RPMI7951 (cell line): Measurements from ENCODE around the gene CRHR1. TPM values are rescaled to one million over a fixed set of nuclear protein-coding genes. Genes with fewer than 3 reads are reported as not detected.

Experiments used
- DNase-seq: peaks from one replicate; pipeline ENCODE4 v3.0.0-alpha.2; 2012; ENCODE audit warnings: low read depth
- total RNA-seq: library from RNA; depleted of rRNA; stranded (reverse); fragments of >200 nt; shearing (Covaris generic); gene quantifications from 2 replicates; pipeline ENCODE4 v1.2.3, GENCODE V29; 2014

CRHR1 gene
- total RNA-seq, 1 experiment from 2014 or later: not detected

GRCh38 chr17:45820052-45820780 lies 36.1 kb downstream of the CRHR1 start:
- DNase-seq: no peak

DNA sequence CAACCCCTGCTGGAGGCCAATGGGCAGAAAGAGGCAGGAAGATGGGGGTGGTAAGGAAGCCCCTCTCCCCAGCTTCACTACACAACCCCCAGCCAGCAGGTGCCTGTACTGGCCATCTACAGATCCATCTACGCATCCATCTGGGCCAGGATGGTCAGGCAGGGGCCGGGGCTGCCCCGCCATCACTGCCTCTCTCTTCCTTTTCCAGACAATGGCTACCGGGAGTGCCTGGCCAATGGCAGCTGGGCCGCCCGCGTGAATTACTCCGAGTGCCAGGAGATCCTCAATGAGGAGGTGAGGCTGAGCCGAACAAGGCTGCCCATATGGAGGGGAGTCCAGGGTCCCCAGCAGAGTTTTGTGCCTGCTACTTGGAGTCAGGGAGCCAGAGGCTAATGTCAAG lies 37.0 kb downstream of the CRHR1 start:
- no peak for DNase-seq

- no peak for DNase-seq
These were observed 39.5 kb downstream of the CRHR1 start for GRCh38 chr17:45823598-45823997.

- DNase-seq: no peak
These were observed 40.4 kb downstream of the CRHR1 start for GRCh38 chr17:45824475-45824874.

DNA sequence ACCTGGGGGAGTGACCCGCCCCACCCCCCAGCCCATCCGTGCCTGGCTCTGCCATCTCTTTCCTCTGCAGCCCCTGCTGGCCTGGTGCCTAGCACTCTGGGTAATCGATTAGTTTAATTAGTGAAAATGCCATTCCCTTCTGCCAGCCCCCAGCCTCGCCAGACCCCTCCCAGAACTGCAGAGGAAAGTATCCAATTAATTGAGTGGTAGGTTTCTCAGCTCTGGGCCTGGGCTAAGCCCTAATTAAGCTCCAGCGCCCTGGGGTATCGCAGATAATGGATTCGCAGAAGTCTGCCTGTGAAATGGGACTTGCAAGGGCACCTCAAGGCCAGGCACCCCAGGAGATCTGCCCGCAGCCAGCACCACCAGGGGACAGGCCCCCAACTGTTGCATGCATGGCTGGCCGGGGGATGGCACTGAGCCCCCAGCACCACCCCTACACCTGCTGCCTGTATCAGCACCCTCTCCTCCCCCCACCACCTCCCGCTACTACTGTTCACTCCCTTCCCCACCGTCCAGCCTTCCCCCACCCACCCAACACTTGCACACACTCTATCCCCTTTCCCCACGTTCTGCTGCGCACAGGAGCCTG lies 40.9 kb downstream of the CRHR1 start:
- no peak for DNase-seq

- DNase-seq: no peak
These were observed 41.7 kb downstream of the CRHR1 start for GRCh38 chr17:45825792-45826191.

- DNase-seq: no peak
These were observed 42.9 kb downstream of the CRHR1 start for GRCh38 chr17:45826919-45827588.

- DNase-seq: no peak
These were observed 44.1 kb downstream of the CRHR1 start for GRCh38 chr17:45828171-45828570.

- peak; percentile 13 for DNase-seq
These were observed 44.5 kb downstream of the CRHR1 start for GRCh38 chr17:45828582-45829133.

DNA sequence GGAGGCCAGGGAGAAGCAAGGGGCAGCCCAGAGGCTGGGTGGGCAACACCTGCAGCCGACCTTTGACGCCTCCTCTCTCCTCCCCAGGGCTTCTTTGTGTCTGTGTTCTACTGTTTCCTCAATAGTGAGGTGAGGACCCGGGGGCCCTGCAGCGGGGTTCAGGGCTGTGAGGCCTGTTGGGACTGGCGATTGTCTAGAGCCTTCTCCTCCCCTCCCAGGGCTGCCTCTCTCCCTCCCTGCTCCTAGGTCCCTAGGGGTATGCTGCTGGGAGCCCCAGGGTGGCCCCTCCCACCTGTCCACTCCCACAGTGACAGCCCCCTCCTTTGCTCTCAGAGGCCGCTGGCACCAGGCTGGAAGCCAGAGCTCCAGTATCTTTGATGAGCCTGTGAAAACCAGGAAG lies 49.8 kb downstream of the CRHR1 start:
- no peak for DNase-seq

GRCh38 chr17:45834471-45835396 lies 50.6 kb downstream of the CRHR1 start:
- DNase-seq: peak; percentile 41

GRCh38 chr17:45835481-45835880 lies 51.4 kb downstream of the CRHR1 start:
- no peak for DNase-seq

- no peak for DNase-seq
These were observed 52.2 kb downstream of the CRHR1 start for GRCh38 chr17:45836047-45837044.

DNA sequence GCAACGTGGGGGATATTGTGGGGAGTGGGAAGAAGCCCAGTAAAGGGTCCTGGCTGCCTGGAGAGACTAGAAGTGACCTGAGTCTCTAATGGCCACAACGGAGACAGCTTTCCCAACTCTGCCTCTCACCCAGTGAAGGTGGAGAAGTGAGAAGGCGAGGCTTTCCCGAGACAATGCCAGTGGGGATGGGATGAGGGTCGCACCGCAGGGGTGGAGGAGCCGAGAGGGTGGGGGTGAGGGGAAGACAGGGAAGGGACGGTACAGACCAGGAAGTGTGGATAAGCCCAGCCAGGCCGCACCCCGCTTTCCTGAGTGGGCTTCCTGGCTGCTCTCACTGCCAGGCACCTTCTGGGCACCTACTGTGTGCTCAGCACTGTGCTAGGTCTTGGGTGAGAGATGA lies 53.1 kb downstream of the CRHR1 start:
- no peak for DNase-seq

DNA sequence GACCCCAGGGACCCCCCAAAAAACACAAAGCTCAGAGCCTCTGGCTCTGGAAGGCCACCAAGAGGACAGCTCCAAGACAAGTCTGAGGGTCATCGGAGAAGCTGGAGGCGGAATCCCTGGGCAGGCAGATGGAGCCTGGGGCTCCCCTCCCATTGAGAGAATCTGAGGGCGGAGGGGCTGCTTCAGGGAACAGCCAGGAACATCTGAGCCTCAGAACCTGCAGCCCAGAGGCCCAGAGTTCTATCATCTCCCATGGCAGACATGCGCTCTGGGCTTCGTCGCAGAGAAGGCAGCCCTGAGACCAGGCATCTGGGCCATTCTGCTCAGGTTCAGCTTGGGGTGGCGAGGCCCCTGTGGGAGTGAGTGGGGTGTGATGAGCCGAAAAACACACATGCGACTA lies 53.5 kb downstream of the CRHR1 start:
- DNase-seq: no peak

- no peak for DNase-seq
These were observed 54.7 kb downstream of the CRHR1 start for GRCh38 chr17:45838751-45839295.

DNA sequence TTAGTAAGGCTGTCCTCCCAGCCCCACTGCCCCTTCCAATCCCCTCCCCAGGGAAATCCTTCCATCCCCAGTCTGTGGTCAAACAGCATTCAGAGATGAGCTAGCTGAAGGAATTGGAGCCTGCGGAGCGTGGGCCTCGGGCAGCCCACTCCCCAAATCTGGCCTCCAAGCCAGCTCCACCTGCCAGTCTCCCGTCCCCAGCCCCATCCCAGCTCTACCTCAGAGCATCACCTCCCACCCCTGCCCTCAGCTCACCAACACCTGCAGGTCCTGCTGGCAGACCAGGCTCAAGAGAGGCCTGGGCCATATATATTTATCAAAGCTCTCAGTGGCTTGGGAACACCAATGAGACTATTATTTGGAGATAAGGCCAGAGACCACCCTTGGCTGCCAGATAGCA lies 55.3 kb downstream of the CRHR1 start:
- DNase-seq: no peak

- DNase-seq: no peak
These were observed 57.1 kb downstream of the CRHR1 start for GRCh38 chr17:45841186-45841585.

DNA sequence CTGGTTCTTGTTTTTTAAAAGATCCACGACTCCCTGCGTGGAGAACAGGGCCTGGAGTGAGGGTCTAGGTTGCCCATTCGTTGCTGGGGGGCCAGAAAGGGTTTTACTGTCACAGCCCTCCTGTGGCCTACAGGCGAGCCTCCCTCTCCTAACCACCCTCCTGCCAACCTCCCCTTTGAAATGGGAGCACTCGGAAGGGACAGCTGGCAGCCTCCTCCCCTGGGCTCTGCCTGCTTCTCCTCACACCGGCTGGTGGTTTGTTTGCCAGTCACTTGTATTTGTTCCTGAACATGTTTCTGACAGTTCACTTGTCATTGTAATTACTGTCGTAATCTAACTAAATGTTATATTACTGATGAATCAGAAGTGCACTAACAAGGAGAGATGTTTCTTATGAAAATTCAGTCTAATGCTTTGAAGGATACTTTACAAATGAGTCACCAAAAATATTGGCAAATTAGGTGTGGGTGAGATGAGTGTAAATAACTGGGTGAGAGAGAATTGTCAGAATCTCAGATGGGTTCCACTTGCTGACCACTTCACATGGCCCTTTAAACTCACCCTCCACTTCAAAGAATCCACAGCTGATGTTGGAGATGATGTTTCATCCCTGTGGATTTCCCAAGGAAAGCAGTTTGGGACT lies 57.9 kb downstream of the CRHR1 start:
- DNase-seq: no peak

- DNase-seq: no peak
These were observed 59.6 kb downstream of the CRHR1 start for GRCh38 chr17:45843722-45844121.
